NB4 (cell line): ENCODE measurements around the gene ITIH4.

Experiments
- POLR2A ChIP-seq: IDR thresholded peaks from 2 replicates; pipeline ENCODE4 v1.6.1; 2011; ENCODE audit warnings: mild to moderate bottlenecking; ENCODE audit not compliant: insufficient read length; ENCODE audit errors: extremely low read depth
- TF ChIP-seq, protein P1 (sequence below): IDR thresholded peaks from one replicate; pipeline ENCODE4 v1.5.1; 2012; ENCODE audit warnings: low read depth, low read length

- TF ChIP-seq, protein P1, sequence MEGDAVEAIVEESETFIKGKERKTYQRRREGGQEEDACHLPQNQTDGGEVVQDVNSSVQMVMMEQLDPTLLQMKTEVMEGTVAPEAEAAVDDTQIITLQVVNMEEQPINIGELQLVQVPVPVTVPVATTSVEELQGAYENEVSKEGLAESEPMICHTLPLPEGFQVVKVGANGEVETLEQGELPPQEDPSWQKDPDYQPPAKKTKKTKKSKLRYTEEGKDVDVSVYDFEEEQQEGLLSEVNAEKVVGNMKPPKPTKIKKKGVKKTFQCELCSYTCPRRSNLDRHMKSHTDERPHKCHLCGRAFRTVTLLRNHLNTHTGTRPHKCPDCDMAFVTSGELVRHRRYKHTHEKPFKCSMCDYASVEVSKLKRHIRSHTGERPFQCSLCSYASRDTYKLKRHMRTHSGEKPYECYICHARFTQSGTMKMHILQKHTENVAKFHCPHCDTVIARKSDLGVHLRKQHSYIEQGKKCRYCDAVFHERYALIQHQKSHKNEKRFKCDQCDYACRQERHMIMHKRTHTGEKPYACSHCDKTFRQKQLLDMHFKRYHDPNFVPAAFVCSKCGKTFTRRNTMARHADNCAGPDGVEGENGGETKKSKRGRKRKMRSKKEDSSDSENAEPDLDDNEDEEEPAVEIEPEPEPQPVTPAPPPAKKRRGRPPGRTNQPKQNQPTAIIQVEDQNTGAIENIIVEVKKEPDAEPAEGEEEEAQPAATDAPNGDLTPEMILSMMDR = no peak
- no peak for TF ChIP-seq POLR2A
Observed at GRCh38 chr3:52774066-52774713, 56.3 kb downstream of the ITIH4 start.
